ENCODE measurements around the gene CDC42SE2.

DNA sequence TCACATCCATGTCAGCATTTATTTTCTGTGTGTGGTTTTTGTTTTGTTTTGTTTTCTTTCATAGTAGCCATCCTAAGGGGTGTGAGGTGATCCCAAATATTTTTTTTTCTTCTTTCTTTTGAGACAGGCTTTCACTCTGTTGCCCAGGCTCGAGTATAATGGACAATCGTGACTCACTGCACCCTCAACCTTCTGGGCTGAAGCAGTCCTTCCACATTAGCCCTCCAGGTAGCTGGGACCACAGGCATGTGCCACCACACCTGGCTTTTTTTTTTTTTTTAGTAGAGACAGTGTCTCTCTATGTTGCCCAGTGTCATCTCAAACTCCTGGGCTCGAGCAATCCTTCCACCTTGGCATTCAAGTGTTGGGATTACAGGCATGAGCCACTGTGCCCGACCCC is 59.1 kb downstream of the CDC42SE2 start:
- TF ChIP-seq CTCF (IDR thresholded peaks at IDR 0.05) (no peak), JUN (CRISPR knock-in tag; IDR thresholded peaks at IDR 0.05) (no peak), ZNF317 (CRISPR knock-in tag; IDR thresholded peaks at IDR 0.05; ENCODE audit: borderline replicate concordance, low read depth) (no peak), ZNF232 (CRISPR knock-in tag; IDR thresholded peaks at IDR 0.05) (no peak), HMGXB4 (CRISPR knock-in tag; IDR thresholded peaks at IDR 0.05) (no peak), TEAD1 (CRISPR knock-in tag; IDR thresholded peaks at IDR 0.05) (no peak), USF2 (CRISPR knock-in tag; IDR thresholded peaks at IDR 0.05) (no peak), NR2C2 (CRISPR knock-in tag; IDR thresholded peaks at IDR 0.05) (no peak), CBFB (CRISPR knock-in tag; IDR thresholded peaks at IDR 0.05; ENCODE audit: low read depth) (no peak), ESRRA (CRISPR knock-in tag; IDR thresholded peaks at IDR 0.05; ENCODE audit: borderline replicate concordance) (no peak)
- TF ChIP-seq, protein P1, sequence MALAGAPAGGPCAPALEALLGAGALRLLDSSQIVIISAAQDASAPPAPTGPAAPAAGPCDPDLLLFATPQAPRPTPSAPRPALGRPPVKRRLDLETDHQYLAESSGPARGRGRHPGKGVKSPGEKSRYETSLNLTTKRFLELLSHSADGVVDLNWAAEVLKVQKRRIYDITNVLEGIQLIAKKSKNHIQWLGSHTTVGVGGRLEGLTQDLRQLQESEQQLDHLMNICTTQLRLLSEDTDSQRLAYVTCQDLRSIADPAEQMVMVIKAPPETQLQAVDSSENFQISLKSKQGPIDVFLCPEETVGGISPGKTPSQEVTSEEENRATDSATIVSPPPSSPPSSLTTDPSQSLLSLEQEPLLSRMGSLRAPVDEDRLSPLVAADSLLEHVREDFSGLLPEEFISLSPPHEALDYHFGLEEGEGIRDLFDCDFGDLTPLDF (CRISPR knock-in tag; IDR thresholded peaks at IDR 0.05) = no peak
